KMS-11 (cell line): Measurements from ENCODE around the gene GJD2.

ENCODE experiments used
- H2AFZ ChIP-seq: fragments of 200-600 bp; sonication (generic); 2 replicates; pipeline ENCODE4 v1.6.1; 2016; ENCODE audit warnings: antibody characterized with exemption, mixed run types, low read depth
- H3K27ac ChIP-seq: fragments of 200-600 bp; sonication (generic); 2 replicates; pipeline ENCODE4 v1.6.1; 2016; ENCODE audit warnings: mild to moderate bottlenecking, mixed run types
- H3K27me3 ChIP-seq: fragments of 200-600 bp; sonication (generic); 2 replicates; pipeline ENCODE4 v1.6.1; 2017; ENCODE audit warnings: mild to moderate bottlenecking, low read depth, mixed run types, moderate library complexity; ENCODE audit not compliant: insufficient read depth
- H3K36me3 ChIP-seq: fragments of 200-600 bp; sonication (generic); 2 replicates; pipeline ENCODE4 v1.6.1; 2017; ENCODE audit warnings: mild to moderate bottlenecking, mixed run types; ENCODE audit not compliant: insufficient read depth
- H3K4me1 ChIP-seq: fragments of 200-600 bp; sonication (generic); 2 replicates; pipeline ENCODE4 v1.6.1; 2016; ENCODE audit warnings: mild to moderate bottlenecking, low read depth, mixed run types; ENCODE audit not compliant: poor library complexity, severe bottlenecking
- H3K4me2 ChIP-seq: fragments of 200-600 bp; sonication (generic); 2 replicates; pipeline ENCODE4 v1.7.0; 2016; ENCODE audit warnings: mild to moderate bottlenecking, mixed run types
- H3K4me3 ChIP-seq: fragments of 200-600 bp; sonication (generic); IDR thresholded peaks from 2 replicates; pipeline ENCODE4 v1.6.1; 2017; ENCODE audit warnings: low read depth, low read length, mixed read lengths; ENCODE audit not compliant: insufficient read depth
- H3K79me2 ChIP-seq: fragments of 200-600 bp; sonication (generic); 2 replicates; pipeline ENCODE4 v1.6.1; 2016; ENCODE audit warnings: low read depth, mixed run types; ENCODE audit not compliant: insufficient read depth
- H3K9ac ChIP-seq: fragments of 200-600 bp; sonication (generic); 2 replicates; pipeline ENCODE4 v1.6.1; 2016; ENCODE audit warnings: mild to moderate bottlenecking, mixed run types
- H4K20me1 ChIP-seq: fragments of 200-600 bp; sonication (generic); 2 replicates; pipeline ENCODE4 v1.6.1; 2016; ENCODE audit warnings: mild to moderate bottlenecking, mixed run types; ENCODE audit not compliant: insufficient read depth
- TF ChIP-seq, protein P1 (sequence below): fragments of 200-600 bp; sonication (generic); conservative IDR thresholded peaks from 2 replicates; pipeline ENCODE4 v1.6.1; 2017; ENCODE audit warnings: low read depth, mild to moderate bottlenecking, antibody characterized with exemption, low read length, moderate library complexity, mixed read lengths

The GJD2 gene

DNA sequence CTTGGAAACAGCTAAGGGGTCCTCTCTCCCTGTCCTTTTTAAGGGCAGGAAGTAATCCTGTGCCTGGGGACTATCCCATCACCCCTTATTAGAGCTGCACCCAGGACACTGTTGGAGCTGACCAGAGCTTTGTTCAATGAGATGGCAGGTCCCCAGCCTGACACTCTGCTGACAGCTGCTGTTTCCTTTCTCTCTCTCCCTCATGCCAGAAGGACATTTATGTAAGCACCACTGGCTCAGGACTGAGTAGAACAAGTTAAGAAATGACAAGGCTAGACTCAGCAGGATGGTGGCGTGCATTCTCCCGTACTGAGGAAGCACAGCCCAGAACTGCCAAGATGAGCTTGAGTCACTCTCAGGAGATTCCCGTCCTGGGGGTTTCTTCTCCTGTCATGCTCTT, 17.3 kb downstream of the GJD2 start:
- H3K4me3 ChIP-seq = no peak overlapping the region
- no peak overlapping the region for H2AFZ ChIP-seq
- H3K4me1 ChIP-seq = no peaks in the 10 kb centered on the region
- H3K27me3 ChIP-seq = no peaks in the 10 kb centered on the region
- H3K36me3 ChIP-seq = no peaks in the 10 kb centered on the region
- no peaks in the 10 kb centered on the region for H3K79me2 ChIP-seq
- H4K20me1 ChIP-seq = no peaks in the 10 kb centered on the region
- no peak overlapping the region for H3K4me2 ChIP-seq
- no peak overlapping the region for H3K27ac ChIP-seq
- TF ChIP-seq, protein P1, sequence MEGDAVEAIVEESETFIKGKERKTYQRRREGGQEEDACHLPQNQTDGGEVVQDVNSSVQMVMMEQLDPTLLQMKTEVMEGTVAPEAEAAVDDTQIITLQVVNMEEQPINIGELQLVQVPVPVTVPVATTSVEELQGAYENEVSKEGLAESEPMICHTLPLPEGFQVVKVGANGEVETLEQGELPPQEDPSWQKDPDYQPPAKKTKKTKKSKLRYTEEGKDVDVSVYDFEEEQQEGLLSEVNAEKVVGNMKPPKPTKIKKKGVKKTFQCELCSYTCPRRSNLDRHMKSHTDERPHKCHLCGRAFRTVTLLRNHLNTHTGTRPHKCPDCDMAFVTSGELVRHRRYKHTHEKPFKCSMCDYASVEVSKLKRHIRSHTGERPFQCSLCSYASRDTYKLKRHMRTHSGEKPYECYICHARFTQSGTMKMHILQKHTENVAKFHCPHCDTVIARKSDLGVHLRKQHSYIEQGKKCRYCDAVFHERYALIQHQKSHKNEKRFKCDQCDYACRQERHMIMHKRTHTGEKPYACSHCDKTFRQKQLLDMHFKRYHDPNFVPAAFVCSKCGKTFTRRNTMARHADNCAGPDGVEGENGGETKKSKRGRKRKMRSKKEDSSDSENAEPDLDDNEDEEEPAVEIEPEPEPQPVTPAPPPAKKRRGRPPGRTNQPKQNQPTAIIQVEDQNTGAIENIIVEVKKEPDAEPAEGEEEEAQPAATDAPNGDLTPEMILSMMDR = no peak
- no peak overlapping the region for H3K9ac ChIP-seq

DNA sequence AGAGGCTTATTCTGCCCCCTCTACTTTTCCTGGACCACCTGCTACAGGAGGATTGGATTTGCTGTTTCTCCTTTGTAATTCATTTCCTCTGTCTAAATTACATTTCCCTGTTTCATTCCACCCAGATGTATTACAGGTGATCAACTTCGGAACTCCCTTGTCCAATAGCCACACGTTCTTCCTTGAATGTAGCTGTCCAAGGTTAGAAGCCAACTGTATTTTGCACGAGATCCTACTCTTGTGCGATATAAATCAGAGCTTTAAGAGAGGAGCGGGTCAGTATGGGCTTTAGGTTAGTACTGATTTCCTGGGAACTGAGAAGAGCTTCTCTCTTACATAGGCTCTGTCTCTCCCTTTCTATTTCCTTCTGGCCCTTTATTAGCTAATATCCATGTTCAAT, 20.5 kb downstream of the GJD2 start:
- H2AFZ ChIP-seq = no peak overlapping the region
- no peaks in the 10 kb centered on the region for H4K20me1 ChIP-seq
- no peaks in the 10 kb centered on the region for H3K27me3 ChIP-seq
- H3K27ac ChIP-seq = no peak overlapping the region
- no peaks in the 10 kb centered on the region for H3K36me3 ChIP-seq
- no peak overlapping the region for H3K4me2 ChIP-seq
- H3K4me3 ChIP-seq = no peak overlapping the region
- no peak overlapping the region for H3K9ac ChIP-seq
- TF ChIP-seq, protein P1 = no peak
- H3K4me1 ChIP-seq = no peaks in the 10 kb centered on the region
- no peaks in the 10 kb centered on the region for H3K79me2 ChIP-seq

DNA sequence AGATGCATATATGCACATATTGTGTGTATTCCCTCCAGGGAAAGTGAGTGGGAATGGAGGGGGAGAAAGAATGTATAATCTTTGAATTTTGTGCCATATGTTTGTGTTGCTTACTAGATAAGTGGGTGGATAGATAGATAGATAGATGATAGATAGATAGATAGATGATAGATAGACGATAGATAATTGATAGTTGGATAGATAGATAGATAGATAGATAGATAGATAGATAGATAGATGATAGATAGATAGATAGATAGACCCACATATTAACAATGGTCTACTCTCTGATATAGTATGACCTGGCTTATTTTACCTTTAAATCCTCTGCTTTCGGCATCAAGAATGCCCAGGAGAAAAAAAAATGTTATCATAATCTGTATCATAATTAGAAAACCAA, 21.2 kb downstream of the GJD2 start:
- TF ChIP-seq, protein P1 = no peak
- no peaks in the 10 kb centered on the region for H3K36me3 ChIP-seq
- H3K4me3 ChIP-seq = no peak overlapping the region
- no peak overlapping the region for H3K9ac ChIP-seq
- H4K20me1 ChIP-seq = no peaks in the 10 kb centered on the region
- H3K27ac ChIP-seq = no peak overlapping the region
- no peak overlapping the region for H2AFZ ChIP-seq
- no peaks in the 10 kb centered on the region for H3K79me2 ChIP-seq
- no peaks in the 10 kb centered on the region for H3K4me1 ChIP-seq
- H3K4me2 ChIP-seq = no peak overlapping the region
- H3K27me3 ChIP-seq = no peaks in the 10 kb centered on the region

DNA sequence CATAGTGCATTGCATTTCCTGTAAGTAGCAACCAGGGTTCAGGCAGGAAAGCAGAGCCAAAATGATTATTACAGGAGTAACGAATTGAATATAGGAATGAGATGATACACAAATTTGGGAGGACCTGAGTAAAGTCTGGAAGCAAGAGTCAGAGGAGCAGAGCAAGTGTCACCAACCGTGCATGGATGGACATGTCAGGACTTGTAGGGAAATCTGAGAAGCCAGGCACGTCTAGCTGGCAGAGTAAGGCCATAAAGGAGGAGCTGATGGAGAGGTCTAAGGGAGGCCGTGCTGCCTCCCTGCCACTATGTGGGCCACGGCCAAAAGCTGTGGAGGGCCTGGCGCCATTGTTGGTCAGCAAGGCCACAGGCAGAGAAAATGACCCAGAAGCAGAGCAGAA, 22.4 kb downstream of the GJD2 start:
- Histone ChIP-seq H3K4me2 (no peak overlapping the region), H3K27me3 (no peaks in the 10 kb centered on the region), H3K36me3 (no peaks in the 10 kb centered on the region), H3K4me3 (no peak overlapping the region), H3K27ac (no peak overlapping the region), H3K79me2 (no peaks in the 10 kb centered on the region), H3K9ac (no peak overlapping the region), H2AFZ (no peak overlapping the region), H4K20me1 (no peaks in the 10 kb centered on the region), H3K4me1 (no peaks in the 10 kb centered on the region)
- TF ChIP-seq, protein P1 = no peak

DNA sequence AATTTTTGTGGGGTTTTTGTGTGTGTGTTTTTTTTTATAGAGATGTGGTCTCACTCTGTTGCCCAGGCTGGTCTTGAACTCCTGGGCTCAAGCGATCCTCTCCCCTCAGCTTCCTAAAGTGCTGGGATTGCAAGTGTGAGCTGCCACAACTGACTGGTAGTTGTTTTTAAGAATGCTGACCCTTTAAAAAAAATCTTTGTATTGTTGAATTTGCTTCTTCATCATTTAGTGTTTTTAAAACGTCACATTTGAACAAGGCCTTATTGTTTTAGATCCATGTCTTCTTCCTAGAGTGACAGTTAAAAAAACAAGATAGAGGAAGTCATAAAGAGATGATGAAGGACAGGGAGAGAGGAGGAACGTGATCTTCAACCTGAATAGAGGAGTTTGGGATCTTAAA, 24.1 kb downstream of the GJD2 start:
- H3K4me1 ChIP-seq = no peaks in the 10 kb centered on the region
- no peaks in the 10 kb centered on the region for H3K27me3 ChIP-seq
- no peaks in the 10 kb centered on the region for H3K36me3 ChIP-seq
- H3K79me2 ChIP-seq = no peaks in the 10 kb centered on the region
- no peak overlapping the region for H3K9ac ChIP-seq
- TF ChIP-seq, protein P1 = no peak
- no peaks in the 10 kb centered on the region for H4K20me1 ChIP-seq
- no peak overlapping the region for H3K4me2 ChIP-seq
- H2AFZ ChIP-seq = no peak overlapping the region
- no peak overlapping the region for H3K27ac ChIP-seq
- H3K4me3 ChIP-seq = no peak overlapping the region
